DOHH2 (cell line): ENCODE data around the gene TAP2.
"Not testable (repeated sequence)": the region's sequence is repeated elsewhere in the genome, so short reads cannot be mapped to it uniquely, and the experiment has no call there.

ENCODE experiments used
- H3F3A ChIP-seq: fragments of 200-600 bp; sonication (generic), shearing (Covaris generic); 2 replicates; pipeline ENCODE4 v1.6.0; 2016; ENCODE audit warnings: antibody characterized with exemption, mild to moderate bottlenecking; ENCODE audit not compliant: control insufficient read depth, insufficient read depth
- H3K27ac ChIP-seq: fragments of 200-600 bp; sonication (generic); 2 replicates; pipeline ENCODE4 v1.5.1; 2014; ENCODE audit warnings: low read depth, mild to moderate bottlenecking, low read length, moderate library complexity
- H3K27me3 ChIP-seq: fragments of 200-600 bp; sonication (generic); 2 replicates; pipeline ENCODE4 v1.6.1; 2014; ENCODE audit warnings: mild to moderate bottlenecking, low read length, mixed read lengths; ENCODE audit not compliant: control insufficient read depth
- H3K36me3 ChIP-seq: fragments of 200-600 bp; sonication (generic); 2 replicates; pipeline ENCODE4 v1.6.1; 2014; ENCODE audit warnings: mild to moderate bottlenecking, low read length, moderate library complexity, mixed read lengths; ENCODE audit not compliant: control insufficient read depth
- H3K4me1 ChIP-seq: fragments of 200-600 bp; sonication (generic); 2 replicates; pipeline ENCODE4 v1.6.1; 2014; ENCODE audit warnings: mild to moderate bottlenecking, low read length, mixed read lengths; ENCODE audit not compliant: control insufficient read depth
- H3K4me2 ChIP-seq: fragments of 200-600 bp; sonication (generic); 2 replicates; pipeline ENCODE4 v1.6.0; 2014; ENCODE audit warnings: mild to moderate bottlenecking, low read length, moderate library complexity
- H3K4me3 ChIP-seq: fragments of 200-600 bp; sonication (generic); 2 replicates; pipeline ENCODE4 v1.5.1; 2014; ENCODE audit warnings: mild to moderate bottlenecking, low read length, mixed read lengths
- H3K79me2 ChIP-seq: fragments of 200-600 bp; sonication (generic); 2 replicates; pipeline ENCODE4 v1.6.1; 2014; ENCODE audit warnings: mild to moderate bottlenecking, low read length, mixed read lengths; ENCODE audit not compliant: control insufficient read depth
- H3K9me2 ChIP-seq: fragments of 200-600 bp; sonication (generic); replicated peaks from 2 replicates; pipeline ENCODE4 v1.6.1; 2014; ENCODE audit warnings: mild to moderate bottlenecking, low read length, mixed read lengths; ENCODE audit not compliant: control insufficient read depth
- H3K9me3 ChIP-seq: fragments of 200-600 bp; sonication (generic); 2 replicates; pipeline ENCODE4 v1.6.1; 2014; ENCODE audit warnings: antibody characterized with exemption, low read length, mixed read lengths; ENCODE audit not compliant: control insufficient read depth, insufficient read depth
- H4K20me1 ChIP-seq: fragments of 200-600 bp; sonication (generic); 2 replicates; pipeline ENCODE4 v1.6.0; 2014; ENCODE audit warnings: low read depth, mild to moderate bottlenecking, antibody characterized with exemption, low read length, moderate library complexity; ENCODE audit not compliant: control insufficient read depth, insufficient read depth
- CTCF ChIP-seq: fragments of 200-600 bp; sonication (generic); IDR thresholded peaks from one replicate; pipeline ENCODE4 v1.5.1; 2014; ENCODE audit warnings: antibody characterized with exemption, mild to moderate bottlenecking, low read depth, low read length; ENCODE audit not compliant: poor library complexity, severe bottlenecking
- EZH2phosphoT487 ChIP-seq: fragments of 200-600 bp; sonication (generic); IDR thresholded peaks from 2 replicates; pipeline ENCODE4 v1.6.1; 2017; ENCODE audit warnings: borderline replicate concordance, mild to moderate bottlenecking, antibody characterized with exemption, low read length, moderate library complexity, mixed read lengths

The TAP2 gene

GRCh38 chr6:32879691-32880090 is 41.2 kb upstream of the TAP2 start:
- Histone ChIP-seq H4K20me1 (no peaks in the 10 kb centered on the region), H3K27ac (no peak overlapping the region), H3K4me3 (peak overlapping the region; percentile 28), H3K36me3 (no peaks in the 10 kb centered on the region), H3K9me3 (no peaks in the 10 kb centered on the region), H3F3A (peaks cover 12% of the 10 kb centered on the region; the same call in 1 of the 2 replicates), H3K4me2 (peak overlapping the region; percentile 28), H3K4me1 (peaks cover 44% of the 10 kb centered on the region), H3K27me3 (no peaks in the 10 kb centered on the region), H3K9me2 (no peaks in the 10 kb centered on the region), H3K79me2 (no peaks in the 10 kb centered on the region)
- TF ChIP-seq CTCF (no peak), EZH2phosphoT487 (no peak)

GRCh38 chr6:32876603-32877002 is 38.1 kb upstream of the TAP2 start:
- Histone ChIP-seq H3K4me1 (peaks cover 32% of the 10 kb centered on the region), H3K36me3 (no peaks in the 10 kb centered on the region), H3K4me2 (no peak overlapping the region), H3K27ac (no peak overlapping the region), H3K9me2 (no peaks in the 10 kb centered on the region), H4K20me1 (no peaks in the 10 kb centered on the region), H3K27me3 (no peaks in the 10 kb centered on the region), H3K4me3 (no peak overlapping the region), H3F3A (0 out of 2 replicates have a peak, but pooled peaks cover 3% of the 10 kb centered on the region), H3K9me3 (no peaks in the 10 kb centered on the region), H3K79me2 (no peaks in the 10 kb centered on the region)
- TF ChIP-seq CTCF (no peak), EZH2phosphoT487 (no peak)

- H3K9me3 ChIP-seq, H3K36me3 ChIP-seq, H3K79me2 ChIP-seq, H3K9me2 ChIP-seq, H3K4me1 ChIP-seq, H4K20me1 ChIP-seq, H3K27ac ChIP-seq, H3K27me3 ChIP-seq, H3F3A ChIP-seq: not testable (repeated sequence)
- peak overlapping the region; percentile 34; the same call in 1 of the 2 replicates for H3K4me2 ChIP-seq
- H3K4me3 ChIP-seq = peak overlapping the region; percentile 1; the same call in 1 of the 2 replicates
These were observed 35.4 kb upstream of the TAP2 start for GRCh38 chr6:32873947-32874346.

- Histone ChIP-seq H3K36me3 (no peaks in the 10 kb centered on the region), H3K79me2 (no peaks in the 10 kb centered on the region), H3K4me3 (peak overlapping the region; percentile 39), H3F3A (no peaks in the 10 kb centered on the region; the same call in 1 of the 2 replicates), H3K9me3 (no peaks in the 10 kb centered on the region), H4K20me1 (no peaks in the 10 kb centered on the region), H3K9me2 (no peaks in the 10 kb centered on the region), H3K4me1 (peaks cover 27% of the 10 kb centered on the region), H3K27ac (no peak overlapping the region), H3K27me3 (no peaks in the 10 kb centered on the region), H3K4me2 (peak overlapping the region; percentile 63)
- peak; percentile 94 for TF ChIP-seq CTCF
- TF ChIP-seq EZH2phosphoT487 = no peak
These were observed 29.8 kb upstream of the TAP2 start for GRCh38 chr6:32868257-32868788.
